ENCODE data around the gene ATP13A3.

The ATP13A3 gene

GRCh38 chr3:194489736-194490612, 3.2 kb upstream of the ATP13A3 start:
- POLR2A ChIA-PET (ENCODE audit: low non-redundant PET), result interaction anchor here (0.6 kb wide), 1 partner anchor 355 kb away, joined by 3 read pairs; no protein-coding TSS in a partner anchor
- TF ChIP-seq CTCF (conservative IDR thresholded peaks at IDR 0.05; ENCODE audit: low read depth), result no peak
- H3K27ac ChIP-seq, result peak overlapping the region; percentile 90
- CTCF ChIA-PET, result interaction anchor here (0.7 kb wide), 1 partner anchor 104 kb away, joined by 4 read pairs; no protein-coding TSS in a partner anchor
- DNase-seq (ENCODE audit: low spot score), result no peak

GRCh38 chr3:194488055-194488742, 1.4 kb upstream of the ATP13A3 start:
- DNase-seq (ENCODE audit: low spot score), result peak; percentile 60
- no peak for TF ChIP-seq CTCF (conservative IDR thresholded peaks at IDR 0.05; ENCODE audit: low read depth)
- ChIA-PET CTCF (no interaction called here), POLR2A (ENCODE audit: low non-redundant PET) (no interaction called here)
- H3K27ac ChIP-seq, result peak overlapping the region; percentile 90

- TF ChIP-seq CTCF (conservative IDR thresholded peaks at IDR 0.05; ENCODE audit: low read depth), result no peak
- no peak for DNase-seq (ENCODE audit: low spot score)
- CTCF ChIA-PET, result no interaction called here
- peak overlapping the region; percentile 90 for H3K27ac ChIP-seq
- POLR2A ChIA-PET (ENCODE audit: low non-redundant PET), result no interaction called here
Measured at GRCh38 chr3:194487289-194488054, 670 bp upstream of the ATP13A3 start.

- H3K27ac ChIP-seq, result peak overlapping the region; percentile 90
- TF ChIP-seq CTCF (conservative IDR thresholded peaks at IDR 0.05; ENCODE audit: low read depth), result no peak
- ChIA-PET POLR2A (ENCODE audit: low non-redundant PET) (interaction anchor here (1.7 kb wide), 1 partner anchor 96 kb away, joined by 3 read pairs; no protein-coding TSS in a partner anchor), CTCF (interaction anchor here (0.7 to 1.3 kb wide), 5 partner anchors 37 to 147 kb away, joined by 3 to 4 read pairs (median 4); partner anchors contain the start of gene TMEM44)
- peak; percentile 21 for DNase-seq (ENCODE audit: low spot score)
Measured at GRCh38 chr3:194485881-194486539, 792 bp downstream of the ATP13A3 start.

- H3K27ac ChIP-seq, result peak overlapping the region; percentile 90
- peak; percentile 53 for DNase-seq (ENCODE audit: low spot score)
- no peak for TF ChIP-seq CTCF (conservative IDR thresholded peaks at IDR 0.05; ENCODE audit: low read depth)
- POLR2A ChIA-PET (ENCODE audit: low non-redundant PET), result interaction anchor here (1.7 kb wide), 1 partner anchor 97 kb away, joined by 3 read pairs; no protein-coding TSS in a partner anchor
- CTCF ChIA-PET, result interaction anchor here (0.6 to 1.3 kb wide), 5 partner anchors 38 to 148 kb away, joined by 3 to 4 read pairs (median 4); partner anchors contain the start of gene TMEM44
Measured at GRCh38 chr3:194485468-194485880, 1.3 kb downstream of the ATP13A3 start.
